HepG2 (cell line): ENCODE data around the gene BAHD1. TPM values are rescaled to one million over a fixed set of nuclear protein-coding genes. Genes with fewer than 3 reads are reported as not detected.

Source experiments
- ATAC-seq: fragments of 200-7000 bp; cut with Tn5 transposase; 3 replicates; pipeline ENCODE4 v1.9.1; 2020; ENCODE audit warnings: mild to moderate bottlenecking, moderate library complexity
- BruUV-seq: library from RNA; stranded (reverse); fragments of 400-500 nt; replicated peaks from 2 replicates; lab custom pipeline; 2021; lab: Mats Ljungman, UMichigan
- CTCF ChIA-PET: fragments of 300-600 bp; formaldehyde crosslinking; extraction: SDS; loops from one replicate; lab custom pipeline; 2021; ENCODE audit warnings: low total read pairs, inconsistent platforms, low intra/inter-chr PET ratio; lab: Yijun Ruan, JAX
- POLR2A ChIA-PET: fragments of 350-600 bp; sonication (Branson Sonifier 250); formaldehyde crosslinking; loops from one replicate; lab custom pipeline; 2020; ENCODE audit warnings: antibody characterized with exemption, inconsistent platforms; lab: Yijun Ruan, JAX
- DNase-seq: peaks from one replicate; pipeline ENCODE4 v3.0.0-alpha.2; 2015; ENCODE audit warnings: low spot score
- FAIRE-seq: peaks from 3 replicates; lab custom pipeline; 2011; peaks lifted over from hg19 to GRCh38; lab: Jason Lieb, UNC
- H2AFZ ChIP-seq: one replicate; pipeline ENCODE4 v1.6.1; 2011; ENCODE audit warnings: low read length, inconsistent platforms
- H3K27ac ChIP-seq: fragments of 300-600 bp; 3 replicates; pipeline ENCODE4 v1.8.0; 2011; ENCODE audit warnings: mixed run types, mild to moderate bottlenecking, mixed read lengths, low read length, inconsistent platforms; ENCODE audit not compliant: insufficient read depth; ENCODE audit errors: extremely low read length
- H3K27me3 ChIP-seq, 2 experiments: fragments of 200-600 bp in 1 of 2; 2 replicates in 1 of 2; 3 replicates in 1 of 2; pipeline versions ENCODE4 v1.6.0 to v1.8.0; 2011; ENCODE audit warnings: low read length in 2 of 2, mild to moderate bottlenecking in 2 of 2, moderate library complexity in 2 of 2, inconsistent platforms in 1 of 2; ENCODE audit not compliant: insufficient read depth in 2 of 2, control insufficient read depth in 1 of 2
- H3K36me3 ChIP-seq, 2 experiments: fragments of 200-600 bp in 1 of 2; replicated peaks in 1 of 2; 2 replicates in 1 of 2; 3 replicates in 1 of 2; pipeline versions ENCODE4 v1.5.1 to v1.8.0; 2011; ENCODE audit warnings: low read length in 2 of 2, inconsistent platforms in 1 of 2; ENCODE audit not compliant: insufficient read depth in 2 of 2, control insufficient read depth in 1 of 2
- H3K4me1 ChIP-seq: 2 replicates; pipeline ENCODE4 v1.5.1; 2012; ENCODE audit warnings: low read length, inconsistent platforms; ENCODE audit not compliant: insufficient read depth
- H3K4me2 ChIP-seq: 2 replicates; pipeline ENCODE4 v1.6.0; 2011; ENCODE audit warnings: low read depth, low read length, inconsistent platforms
- H3K4me3 ChIP-seq, 3 experiments: fragments of 200-600 bp in 1 of 3; sonication (generic), shearing (Covaris generic) in 1 of 3; replicated peaks in 1 of 3; 2 replicates each; pipeline ENCODE4 v1.5.1; 2011 to 2016; ENCODE audit warnings: low read length in 3 of 3, inconsistent platforms in 2 of 3, low read depth in 2 of 3, mild to moderate bottlenecking in 2 of 3, control low read depth in 1 of 3, mixed read lengths in 1 of 3; ENCODE audit not compliant: insufficient read depth in 1 of 3
- H3K79me2 ChIP-seq: one replicate; pipeline ENCODE4 v1.6.1; 2011; ENCODE audit warnings: low read length, inconsistent platforms; ENCODE audit not compliant: insufficient read depth
- H3K9ac ChIP-seq: 2 replicates; pipeline ENCODE4 v1.6.0; 2011; ENCODE audit warnings: mild to moderate bottlenecking, low read depth, low read length, inconsistent platforms; ENCODE audit not compliant: insufficient read depth
- H3K9me3 ChIP-seq: 2 replicates; pipeline ENCODE4 v1.5.1; 2012; ENCODE audit warnings: mild to moderate bottlenecking, low read length
- H4K20me1 ChIP-seq: 2 replicates; pipeline ENCODE4 v1.6.0; 2011; ENCODE audit warnings: inconsistent platforms, mild to moderate bottlenecking, low read length, moderate library complexity; ENCODE audit not compliant: insufficient read depth
- ARID2 ChIP-seq: sonication (generic); formaldehyde crosslinking; IDR thresholded peaks from 2 replicates; pipeline ENCODE4 v1.8.1; 2022; ENCODE audit warnings: mild to moderate bottlenecking, missing genetic modification reagents, borderline replicate concordance
- ASH2L ChIP-seq: fragments of 300-600, 200-600 bp; sonication (generic); IDR thresholded peaks from 2 replicates; pipeline ENCODE4 v1.7.0; 2017; ENCODE audit warnings: low read depth, mild to moderate bottlenecking, moderate library complexity, mixed read lengths, low read length; ENCODE audit not compliant: insufficient read length
- WIZ ChIP-seq: sonication (generic); formaldehyde crosslinking; IDR thresholded peaks from 2 replicates; pipeline ENCODE4 v1.5.1; 2020; ENCODE audit warnings: mild to moderate bottlenecking, missing genetic modification reagents
- ZNF761 ChIP-seq: sonication (generic); formaldehyde crosslinking; conservative IDR thresholded peaks from 2 replicates; pipeline ENCODE4 v1.4.0; 2020; ENCODE audit warnings: mild to moderate bottlenecking, missing genetic modification reagents
- ZSCAN25 ChIP-seq: sonication (generic); formaldehyde crosslinking; IDR thresholded peaks from 2 replicates; pipeline ENCODE4 v1.8.0; 2022; ENCODE audit warnings: mild to moderate bottlenecking, missing genetic modification reagents
- WGBS: methylation state at CpG from one replicate; pipeline ENCODE4 v1.1.6; 2017; ENCODE audit warnings: low lambda C conversion rate; 5-methylcytosine and 5-hydroxymethylcytosine counted together
- in situ Hi-C: cut with HindIII; loops from 2 replicates; pipeline ENCODE4 v1.10.0; 2017; ENCODE audit warnings: low pct_unique_long_range_greater_than_20kb; ENCODE audit not compliant: extremely low pct_ligation_motif_present
- intact Hi-C: fragments of 100-400 bp; cut with micrococcal nuclease; formaldehyde crosslinking; loops from one replicate; pipeline ENCODE4 v1.10.0; 2022; ENCODE audit not compliant: unreplicated experiment
- polyA plus RNA-seq, 8 experiments: library from polyadenylated mRNA; depleted of rRNA in 3 of 8; stranded (reverse) in 7 of 8; unstranded in 1 of 8; fragments of >200 nt; fragmentation: Illumina TruSeq in 4 of 8; extraction: Trizol in 4 of 8; gene quantifications; 2 replicates each; pipeline versions ENCODE4 v1.2.1 to v1.2.3, GENCODE V29; 2011 to 2016; ENCODE audit warnings: low read depth in 4 of 8, missing spikeins in 1 of 8, mixed read lengths in 1 of 8; ENCODE audit not compliant: insufficient read depth in 1 of 8
- total RNA-seq, 5 experiments: library from RNA; depleted of rRNA; stranded (reverse); fragments of >200 nt; fragmentation: Illumina TruSeq; extraction: Trizol; gene quantifications; 2 replicates each; pipeline ENCODE4 v1.2.3, GENCODE V29; 2016; ENCODE audit warnings: low read depth in 1 of 5
- TF ChIP-seq, protein P1 (sequence below): sonication (generic); formaldehyde crosslinking; IDR thresholded peaks from 2 replicates; pipeline ENCODE4 v1.8.0; 2022; ENCODE audit warnings: mild to moderate bottlenecking, missing genetic modification reagents
- TF ChIP-seq, protein P2 (sequence below): IDR thresholded peaks from 2 replicates; pipeline ENCODE4 v1.6.1; 2016; ENCODE audit warnings: missing biosample characterization, missing genetic modification reagents, low read depth
- TF ChIP-seq, protein P3 (sequence below): sonication (generic); formaldehyde crosslinking; IDR thresholded peaks from 2 replicates; pipeline ENCODE4 v1.4.0; 2020; ENCODE audit warnings: mild to moderate bottlenecking, low read depth, missing genetic modification reagents
- TF ChIP-seq, protein P4 (sequence below): sonication (generic); formaldehyde crosslinking; IDR thresholded peaks from 2 replicates; pipeline ENCODE4 v1.5.1; 2020; ENCODE audit warnings: mild to moderate bottlenecking, missing genetic modification reagents, borderline replicate concordance
- TF ChIP-seq, protein P5 (sequence below): sonication (generic); formaldehyde crosslinking; IDR thresholded peaks from 2 replicates; pipeline ENCODE4 v1.8.0; 2022; ENCODE audit warnings: mild to moderate bottlenecking, missing genetic modification reagents, borderline replicate concordance
- TF ChIP-seq, protein P6 (sequence below): sonication (generic); formaldehyde crosslinking; IDR thresholded peaks from 2 replicates; pipeline ENCODE4 v1.8.0; 2022; ENCODE audit warnings: mild to moderate bottlenecking, missing genetic modification reagents; ENCODE audit not compliant: insufficient replicate concordance

Gene BAHD1
- total and polyA plus RNA-seq, 2 of the 13 experiments (the other 11 are each of a cell fraction or from before 2014, with no cell fraction given): 3.3 to 8.7 TPM

DNA sequence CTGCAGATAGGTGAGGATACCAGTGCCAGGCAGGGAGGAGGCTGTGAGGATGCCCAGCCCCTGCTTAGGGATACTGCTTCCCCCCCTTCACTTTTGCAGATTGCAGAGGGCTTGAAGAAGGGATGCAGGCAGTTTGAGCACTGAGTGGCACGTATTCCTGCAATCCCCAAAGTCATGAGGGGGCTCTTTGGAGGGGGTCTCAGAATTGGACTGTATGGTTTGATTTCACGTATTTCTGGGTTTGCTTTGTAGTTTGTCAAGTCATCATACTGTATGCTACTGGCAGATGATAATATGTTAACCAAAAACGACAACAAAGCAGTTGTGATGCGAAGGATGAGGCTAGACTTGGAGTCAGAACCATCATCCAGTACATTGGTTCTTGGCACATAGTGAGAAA is 58.1 kb downstream of the BAHD1 start:
- BruUV-seq: no TSS peak
- Histone ChIP-seq H3K4me1 (no peaks in the 10 kb centered on the region), H4K20me1 (no peaks in the 10 kb centered on the region), H3K9me3 (no peaks in the 10 kb centered on the region), H3K27ac (no peak overlapping the region), H3K9ac (no peak overlapping the region), H3K4me3 (no peak overlapping the region), H3K36me3 (no peaks in the 10 kb centered on the region), H2AFZ (no peak overlapping the region), H3K27me3 (peaks cover 5 to 16% of the 10 kb centered on the region in 2 experiments; a peak in 2 of 5 replicates), H3K79me2 (no peaks in the 10 kb centered on the region), H3K4me2 (no peak overlapping the region)
- intact Hi-C loops: no loop called here
- ChIA-PET POLR2A (no interaction called here), CTCF (no interaction called here)
- no peak for FAIRE-seq
- 21% methylated on average over 4 of the region's 4 CpGs for WGBS
- no peak for ATAC-seq
- no peak for DNase-seq
- in situ Hi-C loops: no loop called here
- no peak for TF ChIP-seq ASH2L
- TF ChIP-seq, protein P1, sequence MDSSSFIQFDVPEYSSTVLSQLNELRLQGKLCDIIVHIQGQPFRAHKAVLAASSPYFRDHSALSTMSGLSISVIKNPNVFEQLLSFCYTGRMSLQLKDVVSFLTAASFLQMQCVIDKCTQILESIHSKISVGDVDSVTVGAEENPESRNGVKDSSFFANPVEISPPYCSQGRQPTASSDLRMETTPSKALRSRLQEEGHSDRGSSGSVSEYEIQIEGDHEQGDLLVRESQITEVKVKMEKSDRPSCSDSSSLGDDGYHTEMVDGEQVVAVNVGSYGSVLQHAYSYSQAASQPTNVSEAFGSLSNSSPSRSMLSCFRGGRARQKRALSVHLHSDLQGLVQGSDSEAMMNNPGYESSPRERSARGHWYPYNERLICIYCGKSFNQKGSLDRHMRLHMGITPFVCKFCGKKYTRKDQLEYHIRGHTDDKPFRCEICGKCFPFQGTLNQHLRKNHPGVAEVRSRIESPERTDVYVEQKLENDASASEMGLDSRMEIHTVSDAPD (CRISPR knock-in tag): no peak
- TF ChIP-seq, protein P2, sequence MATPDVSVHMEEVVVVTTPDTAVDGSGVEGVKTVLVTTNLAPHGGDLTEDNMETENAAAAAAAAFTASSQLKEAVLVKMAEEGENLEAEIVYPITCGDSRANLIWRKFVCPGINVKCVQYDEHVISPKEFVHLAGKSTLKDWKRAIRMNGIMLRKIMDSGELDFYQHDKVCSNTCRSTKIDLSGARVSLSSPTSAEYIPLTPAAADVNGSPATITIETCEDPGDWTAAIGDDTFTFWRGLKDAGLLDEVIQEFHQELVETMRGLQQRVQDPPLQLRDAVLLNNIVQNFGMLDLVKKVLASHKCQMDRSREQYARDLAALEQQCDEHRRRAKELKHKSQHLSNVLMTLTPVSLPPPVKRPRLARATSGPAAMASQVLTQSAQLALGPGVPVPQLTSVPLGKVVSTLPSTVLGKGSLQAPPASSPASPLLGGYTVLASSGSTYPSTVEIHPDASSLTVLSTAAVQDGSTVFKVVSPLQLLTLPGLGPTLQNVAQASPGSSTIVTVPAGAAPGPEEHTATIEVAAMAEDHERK (CRISPR knock-in tag): no peak
- no peak for TF ChIP-seq ZNF761 (CRISPR knock-in tag)
- TF ChIP-seq, protein P3, sequence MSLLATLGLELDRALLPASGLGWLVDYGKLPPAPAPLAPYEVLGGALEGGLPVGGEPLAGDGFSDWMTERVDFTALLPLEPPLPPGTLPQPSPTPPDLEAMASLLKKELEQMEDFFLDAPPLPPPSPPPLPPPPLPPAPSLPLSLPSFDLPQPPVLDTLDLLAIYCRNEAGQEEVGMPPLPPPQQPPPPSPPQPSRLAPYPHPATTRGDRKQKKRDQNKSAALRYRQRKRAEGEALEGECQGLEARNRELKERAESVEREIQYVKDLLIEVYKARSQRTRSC: no peak
- TF ChIP-seq ARID2 (CRISPR knock-in tag): no peak
- TF ChIP-seq, protein P4, sequence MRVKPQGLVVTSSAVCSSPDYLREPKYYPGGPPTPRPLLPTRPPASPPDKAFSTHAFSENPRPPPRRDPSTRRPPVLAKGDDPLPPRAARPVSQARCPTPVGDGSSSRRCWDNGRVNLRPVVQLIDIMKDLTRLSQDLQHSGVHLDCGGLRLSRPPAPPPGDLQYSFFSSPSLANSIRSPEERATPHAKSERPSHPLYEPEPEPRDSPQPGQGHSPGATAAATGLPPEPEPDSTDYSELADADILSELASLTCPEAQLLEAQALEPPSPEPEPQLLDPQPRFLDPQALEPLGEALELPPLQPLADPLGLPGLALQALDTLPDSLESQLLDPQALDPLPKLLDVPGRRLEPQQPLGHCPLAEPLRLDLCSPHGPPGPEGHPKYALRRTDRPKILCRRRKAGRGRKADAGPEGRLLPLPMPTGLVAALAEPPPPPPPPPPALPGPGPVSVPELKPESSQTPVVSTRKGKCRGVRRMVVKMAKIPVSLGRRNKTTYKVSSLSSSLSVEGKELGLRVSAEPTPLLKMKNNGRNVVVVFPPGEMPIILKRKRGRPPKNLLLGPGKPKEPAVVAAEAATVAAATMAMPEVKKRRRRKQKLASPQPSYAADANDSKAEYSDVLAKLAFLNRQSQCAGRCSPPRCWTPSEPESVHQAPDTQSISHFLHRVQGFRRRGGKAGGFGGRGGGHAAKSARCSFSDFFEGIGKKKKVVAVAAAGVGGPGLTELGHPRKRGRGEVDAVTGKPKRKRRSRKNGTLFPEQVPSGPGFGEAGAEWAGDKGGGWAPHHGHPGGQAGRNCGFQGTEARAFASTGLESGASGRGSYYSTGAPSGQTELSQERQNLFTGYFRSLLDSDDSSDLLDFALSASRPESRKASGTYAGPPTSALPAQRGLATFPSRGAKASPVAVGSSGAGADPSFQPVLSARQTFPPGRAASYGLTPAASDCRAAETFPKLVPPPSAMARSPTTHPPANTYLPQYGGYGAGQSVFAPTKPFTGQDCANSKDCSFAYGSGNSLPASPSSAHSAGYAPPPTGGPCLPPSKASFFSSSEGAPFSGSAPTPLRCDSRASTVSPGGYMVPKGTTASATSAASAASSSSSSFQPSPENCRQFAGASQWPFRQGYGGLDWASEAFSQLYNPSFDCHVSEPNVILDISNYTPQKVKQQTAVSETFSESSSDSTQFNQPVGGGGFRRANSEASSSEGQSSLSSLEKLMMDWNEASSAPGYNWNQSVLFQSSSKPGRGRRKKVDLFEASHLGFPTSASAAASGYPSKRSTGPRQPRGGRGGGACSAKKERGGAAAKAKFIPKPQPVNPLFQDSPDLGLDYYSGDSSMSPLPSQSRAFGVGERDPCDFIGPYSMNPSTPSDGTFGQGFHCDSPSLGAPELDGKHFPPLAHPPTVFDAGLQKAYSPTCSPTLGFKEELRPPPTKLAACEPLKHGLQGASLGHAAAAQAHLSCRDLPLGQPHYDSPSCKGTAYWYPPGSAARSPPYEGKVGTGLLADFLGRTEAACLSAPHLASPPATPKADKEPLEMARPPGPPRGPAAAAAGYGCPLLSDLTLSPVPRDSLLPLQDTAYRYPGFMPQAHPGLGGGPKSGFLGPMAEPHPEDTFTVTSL (CRISPR knock-in tag): no peak
- no peak for TF ChIP-seq ZSCAN25 (CRISPR knock-in tag)
- no peak for TF ChIP-seq WIZ (CRISPR knock-in tag)
- TF ChIP-seq, protein P5, sequence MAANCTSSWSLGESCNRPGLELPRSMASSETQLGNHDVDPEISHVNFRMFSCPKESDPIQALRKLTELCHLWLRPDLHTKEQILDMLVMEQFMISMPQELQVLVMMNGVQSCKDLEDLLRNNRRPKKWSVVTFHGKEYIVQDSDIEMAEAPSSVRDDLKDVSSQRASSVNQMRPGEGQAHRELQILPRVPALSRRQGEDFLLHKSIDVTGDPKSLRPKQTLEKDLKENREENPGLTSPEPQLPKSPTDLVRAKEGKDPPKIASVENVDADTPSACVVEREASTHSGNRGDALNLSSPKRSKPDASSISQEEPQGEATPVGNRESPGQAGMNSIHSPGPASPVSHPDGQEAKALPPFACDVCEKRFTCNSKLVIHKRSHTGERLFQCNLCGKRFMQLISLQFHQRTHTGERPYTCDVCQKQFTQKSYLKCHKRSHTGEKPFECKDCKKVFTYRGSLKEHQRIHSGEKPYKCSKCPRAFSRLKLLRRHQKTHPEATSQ (CRISPR knock-in tag): no peak
- TF ChIP-seq, protein P6, sequence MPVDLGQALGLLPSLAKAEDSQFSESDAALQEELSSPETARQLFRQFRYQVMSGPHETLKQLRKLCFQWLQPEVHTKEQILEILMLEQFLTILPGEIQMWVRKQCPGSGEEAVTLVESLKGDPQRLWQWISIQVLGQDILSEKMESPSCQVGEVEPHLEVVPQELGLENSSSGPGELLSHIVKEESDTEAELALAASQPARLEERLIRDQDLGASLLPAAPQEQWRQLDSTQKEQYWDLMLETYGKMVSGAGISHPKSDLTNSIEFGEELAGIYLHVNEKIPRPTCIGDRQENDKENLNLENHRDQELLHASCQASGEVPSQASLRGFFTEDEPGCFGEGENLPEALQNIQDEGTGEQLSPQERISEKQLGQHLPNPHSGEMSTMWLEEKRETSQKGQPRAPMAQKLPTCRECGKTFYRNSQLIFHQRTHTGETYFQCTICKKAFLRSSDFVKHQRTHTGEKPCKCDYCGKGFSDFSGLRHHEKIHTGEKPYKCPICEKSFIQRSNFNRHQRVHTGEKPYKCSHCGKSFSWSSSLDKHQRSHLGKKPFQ (CRISPR knock-in tag): no peak
